Pancreas (tissue), 10 donors: Measurements from ENCODE around the gene ERP27. TPM values are rescaled to one million over a fixed set of nuclear protein-coding genes. Genes with fewer than 3 reads are reported as not detected.

ENCODE experiments used
- ATAC-seq, 4 donors: fragments of 200-7000 bp; cut with Tn5 transposase; one replicate each; pipeline versions ENCODE4 v1.8.0 to v1.9.1; 2020; ENCODE audit warnings: mild to moderate bottlenecking in 4 of 4, moderate library complexity in 4 of 4
- DNase-seq, 6 donors: peaks; one replicate each; pipeline ENCODE4 v3.0.0-alpha.2; 2020
- FAIRE-seq: peaks from 2 replicates; lab custom pipeline; 2012; peaks lifted over from hg19 to GRCh38; lab: Jason Lieb, UNC
- H3K27ac ChIP-seq, 4 donors: fragments of 200-600 bp; sonication (generic); 1 replicate in 3 of 4; 2 replicates in 1 of 4; pipeline versions ENCODE4 v1.5.0 to v1.8.0; 2020
- H3K27me3 ChIP-seq, 4 donors: fragments of 200-600 bp; one replicate each; pipeline ENCODE4 v1.8.0; 2021
- H3K36me3 ChIP-seq, 3 donors: fragments of 200-600 bp; sonication (generic) in 1 of 3; one replicate each; pipeline versions ENCODE4 v1.5.0 to v1.8.0; 2020 to 2021
- H3K4me1 ChIP-seq, 3 donors: fragments of 200-600 bp; one replicate each; pipeline ENCODE4 v1.8.0; 2021
- H3K4me3 ChIP-seq, 4 donors: fragments of 200-600 bp; sonication (generic) in 2 of 4; one replicate each; pipeline versions ENCODE4 v1.5.0 to v1.8.0; 2020 to 2021
- H3K9me3 ChIP-seq, 4 donors: fragments of 200-600 bp; one replicate each; pipeline ENCODE4 v1.8.0; 2021
- WGBS, 2 donors: extraction: QIAGEN DNeasy Blood & Tissue Kit; methylation state at CpG; one replicate each; pipeline ENCODE4 v1.1.7; 2013; 5-methylcytosine and 5-hydroxymethylcytosine counted together
- intact Hi-C, 3 donors: fragments of 100-400 bp; cut with DNase I; formaldehyde crosslinking; loops; one replicate each; pipeline versions ENCODE4 v1.11.1 to v1.14.2; 2022
- polyA plus RNA-seq, 2 donors: library from polyadenylated mRNA; stranded (reverse); fragments of 200-250 nt; gene quantifications; one replicate each; pipeline ENCODE4 v1.2.3, GENCODE V29; 2013
- total RNA-seq, 6 donors: library from RNA; stranded (reverse); fragmentation: NEBNext Ultra II Directional in 4 of 6; extraction: Animal tissue kit (Norgen Biotek cat#: 25700) in 4 of 6; gene quantifications; one replicate each; pipeline versions ENCODE4 v1.2.1 to v1.2.4, GENCODE V29; 2021 to 2023
- TF ChIP-seq, protein P1 (sequence below), 4 donors: fragments of 200-600 bp; sonication (generic) in 3 of 4; IDR thresholded peaks; one replicate each; pipeline versions ENCODE4 v1.5.0 to v1.8.0; 2021; ENCODE audit warnings: antibody characterized with exemption in 4 of 4
- donor health status: healthy with polysubstance abuse.
- donor health status: DM: no; HTN: no; CAD: no; lungs with moderate emphysema.
- donor health status: DM: no; HTN: no; CAD: no.
- donor health status: control.
- donor health status: control.
- donor health status: Bipolar disorder and iron deficiency.
- donor health status: DM: yes; HTN: yes; CAD: no.
- donor health status: DM: no; HTN: no; CAD: no.
- donor health status: DM: no; HTN: no; CAD: no.
- donor health status: DM: yes; HTN: yes; CAD: no.

ERP27 gene
- total and polyA plus RNA-seq, 8 donors: 41.8 to 267 (median 97.7) TPM

DNA sequence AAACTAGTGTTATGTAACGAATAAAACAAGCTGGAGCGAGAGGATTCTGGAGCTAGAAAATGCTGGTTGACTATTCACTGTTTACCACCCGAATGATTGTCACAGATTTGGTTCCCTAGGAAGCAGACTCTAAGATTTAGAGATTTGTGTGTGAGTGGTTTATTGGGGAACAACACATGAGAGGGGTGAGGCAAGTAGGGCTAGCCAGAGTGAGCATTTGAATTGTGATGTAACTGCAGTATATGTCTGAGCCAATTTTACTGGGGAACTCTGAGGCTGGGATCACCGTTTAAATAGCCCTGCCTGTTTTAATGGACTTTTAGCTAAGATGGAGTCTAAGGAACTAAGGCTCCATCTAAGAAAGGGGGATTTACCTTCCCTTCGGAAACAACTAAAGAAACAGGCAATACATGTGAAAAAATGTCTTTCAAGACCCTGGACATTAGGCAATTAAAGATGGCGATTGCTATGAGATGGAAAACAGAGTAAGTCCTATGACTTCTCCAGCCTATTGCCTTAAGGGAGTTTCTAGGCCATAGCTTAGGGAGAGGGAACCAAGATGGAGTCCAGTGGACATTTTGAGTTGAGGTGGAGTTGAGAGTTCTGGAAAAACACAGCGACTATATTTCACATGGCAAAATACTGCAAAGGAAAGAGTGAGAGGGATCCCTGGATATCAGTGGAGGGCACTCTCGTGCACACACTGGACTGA lies 59.0 kb downstream of the ERP27 start:
- Histone ChIP-seq H3K4me3 (no peak overlapping the region), H3K4me1 (no peaks in the 10 kb centered on the region), H3K36me3 (no peaks in the 10 kb centered on the region), H3K27me3 (no peaks in the 10 kb centered on the region), H3K9me3 (no peaks in the 10 kb centered on the region), H3K27ac (no peak overlapping the region)
- no peak for FAIRE-seq
- no peak for DNase-seq
- intact Hi-C loops: no loop called here
- TF ChIP-seq, protein P1, sequence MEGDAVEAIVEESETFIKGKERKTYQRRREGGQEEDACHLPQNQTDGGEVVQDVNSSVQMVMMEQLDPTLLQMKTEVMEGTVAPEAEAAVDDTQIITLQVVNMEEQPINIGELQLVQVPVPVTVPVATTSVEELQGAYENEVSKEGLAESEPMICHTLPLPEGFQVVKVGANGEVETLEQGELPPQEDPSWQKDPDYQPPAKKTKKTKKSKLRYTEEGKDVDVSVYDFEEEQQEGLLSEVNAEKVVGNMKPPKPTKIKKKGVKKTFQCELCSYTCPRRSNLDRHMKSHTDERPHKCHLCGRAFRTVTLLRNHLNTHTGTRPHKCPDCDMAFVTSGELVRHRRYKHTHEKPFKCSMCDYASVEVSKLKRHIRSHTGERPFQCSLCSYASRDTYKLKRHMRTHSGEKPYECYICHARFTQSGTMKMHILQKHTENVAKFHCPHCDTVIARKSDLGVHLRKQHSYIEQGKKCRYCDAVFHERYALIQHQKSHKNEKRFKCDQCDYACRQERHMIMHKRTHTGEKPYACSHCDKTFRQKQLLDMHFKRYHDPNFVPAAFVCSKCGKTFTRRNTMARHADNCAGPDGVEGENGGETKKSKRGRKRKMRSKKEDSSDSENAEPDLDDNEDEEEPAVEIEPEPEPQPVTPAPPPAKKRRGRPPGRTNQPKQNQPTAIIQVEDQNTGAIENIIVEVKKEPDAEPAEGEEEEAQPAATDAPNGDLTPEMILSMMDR (IDR thresholded peaks at IDR 0.05): no peak
- no peak for ATAC-seq
- 90 to 92% methylated on average over 8 of the region's 8 CpGs for WGBS, 2 donors

GRCh38 chr12:14878488-14878887 lies 59.8 kb downstream of the ERP27 start:
- WGBS, 2 donors: 89 to 96% methylated on average over 1 of the region's 1 CpG
- no peaks in the 10 kb centered on the region for H3K36me3 ChIP-seq
- FAIRE-seq (no peak), ATAC-seq (no peak), DNase-seq (no peak)
- H3K9me3 ChIP-seq: no peaks in the 10 kb centered on the region
- intact Hi-C loops: no loop called here
- H3K27me3 ChIP-seq: no peaks in the 10 kb centered on the region
- H3K4me1 ChIP-seq: no peaks in the 10 kb centered on the region
- H3K27ac ChIP-seq: no peak overlapping the region
- TF ChIP-seq, protein P1 (IDR thresholded peaks at IDR 0.05): no peak
- no peak overlapping the region for H3K4me3 ChIP-seq

- no peak for ATAC-seq
- DNase-seq: no peak
- Histone ChIP-seq H3K9me3 (no peaks in the 10 kb centered on the region), H3K27ac (no peak overlapping the region), H3K27me3 (no peaks in the 10 kb centered on the region), H3K4me1 (no peaks in the 10 kb centered on the region), H3K36me3 (no peaks in the 10 kb centered on the region), H3K4me3 (no peak overlapping the region)
- TF ChIP-seq, protein P1 (IDR thresholded peaks at IDR 0.05): no peak
- intact Hi-C loops: no loop called here
- no peak for FAIRE-seq
- WGBS, 2 donors: 33 to 88% methylated on average over 2 of the region's 2 CpGs
Measured at GRCh38 chr12:14876833-14877232, 61.5 kb downstream of the ERP27 start.

DNA sequence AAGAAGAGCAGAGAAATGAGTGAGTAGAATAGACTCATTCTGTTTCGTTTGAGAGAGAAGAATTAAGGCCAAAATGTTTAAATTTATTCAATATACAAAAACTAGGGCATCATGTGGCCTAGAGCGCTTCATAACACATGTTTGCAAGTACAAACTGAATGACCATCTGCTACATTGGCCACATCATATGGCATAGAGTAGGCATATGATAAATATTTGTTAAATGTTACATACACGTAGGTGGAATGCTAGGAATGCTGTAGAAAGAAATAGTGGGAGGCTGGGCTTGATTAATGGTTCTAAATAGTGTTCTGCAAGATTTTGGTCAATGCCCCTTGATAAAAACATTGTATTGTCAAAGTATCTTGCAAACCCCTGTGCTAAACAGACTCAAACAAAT lies 63.5 kb downstream of the ERP27 start:
- Histone ChIP-seq H3K27ac (no peak overlapping the region), H3K4me1 (no peaks in the 10 kb centered on the region), H3K27me3 (no peaks in the 10 kb centered on the region), H3K36me3 (no peaks in the 10 kb centered on the region), H3K9me3 (no peaks in the 10 kb centered on the region), H3K4me3 (no peak overlapping the region)
- TF ChIP-seq, protein P1 (IDR thresholded peaks at IDR 0.05): no peak
- FAIRE-seq (no peak), DNase-seq (no peak), ATAC-seq (no peak)
- intact Hi-C loops: no loop called here
- 58 to 60% methylated on average over 3 of the region's 3 CpGs for WGBS, 2 donors

- no peaks in the 10 kb centered on the region for H3K9me3 ChIP-seq
- no peaks in the 10 kb centered on the region for H3K36me3 ChIP-seq
- H3K4me1 ChIP-seq: no peaks in the 10 kb centered on the region
- H3K4me3 ChIP-seq: no peak overlapping the region
- ATAC-seq: no peak
- no peak for FAIRE-seq
- DNase-seq: no peak
- TF ChIP-seq, protein P1 (IDR thresholded peaks at IDR 0.05): no peak
- intact Hi-C loops: no loop called here
- no peak overlapping the region for H3K27ac ChIP-seq
- H3K27me3 ChIP-seq: no peaks in the 10 kb centered on the region
- 81% methylated on average over 1 of the region's 1 CpG for WGBS, 2 donors
Measured at GRCh38 chr12:14873440-14874185, 64.7 kb downstream of the ERP27 start.
